GM12878 (cell line): Measurements from ENCODE around the gene SMPDL3A. TPM values are rescaled to one million over a fixed set of nuclear protein-coding genes. Genes with fewer than 3 reads are reported as not detected.

Source experiments
- ATAC-seq: fragments of 200-7000 bp; cut with Tn5 transposase; 3 replicates; pipeline ENCODE4 v1.9.1; 2020; ENCODE audit warnings: mild to moderate bottlenecking, moderate library complexity
- BruUV-seq: library from RNA; stranded (reverse); fragments of 400-500 nt; replicated peaks from 2 replicates; lab custom pipeline; 2021; lab: Mats Ljungman, UMichigan
- CTCF ChIA-PET: fragments of 300-600 bp; sonication (Branson Sonifier 250); formaldehyde crosslinking; extraction: SDS; loops from one replicate; lab custom pipeline; 2021; ENCODE audit warnings: inconsistent platforms; lab: Yijun Ruan, JAX
- POLR2A ChIA-PET: fragments of 350-600 bp; formaldehyde crosslinking; extraction: SDS; loops from one replicate; lab custom pipeline; 2021; ENCODE audit warnings: inconsistent platforms; lab: Charles Lee
- RAD21 ChIA-PET: fragments of 300-600 bp; sonication (Branson Sonifier 250); formaldehyde crosslinking; loops from one replicate; lab custom pipeline; 2023; ENCODE audit warnings: antibody characterized with exemption; ENCODE audit not compliant: unreplicated experiment; lab: Charles Lee
- SMC1A ChIA-PET: fragments of 300-600 bp; sonication (Branson Sonifier 250); formaldehyde crosslinking; loops from one replicate; lab custom pipeline; 2023; ENCODE audit not compliant: unreplicated experiment, uncharacterized antibody; lab: Charles Lee
- DNase-seq: peaks from one replicate; pipeline ENCODE4 v3.0.0-alpha.2; 2011; ENCODE audit warnings: low read depth, low spot score
- FAIRE-seq: peaks from 3 replicates; lab custom pipeline; 2011; peaks lifted over from hg19 to GRCh38; lab: Jason Lieb, UNC
- H2AFZ ChIP-seq: 2 replicates; pipeline ENCODE4 v1.6.0; 2011; ENCODE audit warnings: low read depth, low read length, control low read depth; ENCODE audit not compliant: control insufficient read depth
- H3K27ac ChIP-seq: 2 replicates; pipeline ENCODE4 v1.5.1; 2011; ENCODE audit warnings: control low read depth; ENCODE audit not compliant: control insufficient read depth, insufficient read depth
- H3K27me3 ChIP-seq, 2 experiments: replicated peaks in 1 of 2; 2 replicates each; pipeline versions ENCODE4 v1.6.0 to v1.6.1; 2011; ENCODE audit warnings: low read length in 1 of 2; ENCODE audit not compliant: control insufficient read depth in 2 of 2, insufficient read depth in 2 of 2
- H3K36me3 ChIP-seq, 2 experiments: 2 replicates each; pipeline ENCODE4 v1.5.1; 2011; ENCODE audit warnings: low read length in 1 of 2; ENCODE audit not compliant: control insufficient read depth in 2 of 2, insufficient read depth in 2 of 2
- H3K4me1 ChIP-seq: 2 replicates; pipeline ENCODE4 v1.6.1; 2011; ENCODE audit warnings: mild to moderate bottlenecking, low read length, moderate library complexity, mixed read lengths; ENCODE audit not compliant: control insufficient read depth, insufficient read depth
- H3K4me2 ChIP-seq: 2 replicates; pipeline ENCODE4 v1.6.0; 2011; ENCODE audit warnings: control low read depth; ENCODE audit not compliant: control insufficient read depth, insufficient read depth
- H3K4me3 ChIP-seq: fragments of 200-600 bp; sonication (generic); 2 replicates; pipeline ENCODE4 v1.5.1; 2016
- H3K79me2 ChIP-seq: 2 replicates; pipeline ENCODE4 v1.6.0; 2011; ENCODE audit warnings: low read length; ENCODE audit not compliant: control insufficient read depth, insufficient read depth
- H3K9ac ChIP-seq: 2 replicates; pipeline ENCODE4 v1.8.0; 2011; ENCODE audit warnings: low read length, control low read depth, mixed read lengths; ENCODE audit not compliant: control insufficient read depth, insufficient read depth
- H3K9me3 ChIP-seq: replicated peaks from 3 replicates; pipeline ENCODE4 v1.5.1; 2011; ENCODE audit warnings: mild to moderate bottlenecking, low read length; ENCODE audit not compliant: control insufficient read depth, insufficient read depth
- H4K20me1 ChIP-seq: 2 replicates; pipeline ENCODE4 v1.6.0; 2011; ENCODE audit not compliant: control insufficient read depth, insufficient read depth
- EP300 ChIP-seq, 2 experiments: fragments of 150-350 bp in 1 of 2; IDR thresholded peaks; 2 replicates each; pipeline ENCODE4 v1.6.1; 2011 to 2012; ENCODE audit warnings: low read depth in 2 of 2, low read length in 2 of 2, borderline replicate concordance in 1 of 2, improper control_type of control experiment in 1 of 2, inconsistent platforms in 1 of 2; ENCODE audit not compliant: control insufficient read depth in 1 of 2
- IRF4 ChIP-seq: IDR thresholded peaks from 2 replicates; pipeline ENCODE4 v1.6.1; 2011; ENCODE audit warnings: low read depth, low read length
- NFYB ChIP-seq: IDR thresholded peaks from 2 replicates; pipeline ENCODE4 v1.6.1; 2011; ENCODE audit warnings: low read depth, mild to moderate bottlenecking, low read length, improper control_type of control experiment, moderate library complexity; ENCODE audit not compliant: insufficient read depth
- NR2C1 ChIP-seq: fragments of 450-650 bp; IDR thresholded peaks from 2 replicates; pipeline ENCODE4 v1.6.1; 2017; ENCODE audit warnings: antibody characterized with exemption, mild to moderate bottlenecking, moderate library complexity
- SIX5 ChIP-seq: IDR thresholded peaks from 2 replicates; pipeline ENCODE4 v1.6.1; 2011; ENCODE audit warnings: mild to moderate bottlenecking, low read depth, low read length, moderate library complexity; ENCODE audit not compliant: severe bottlenecking
- SPI1 ChIP-seq: IDR thresholded peaks from 2 replicates; pipeline ENCODE4 v1.6.1; 2011; ENCODE audit warnings: low read depth, mild to moderate bottlenecking, low read length, moderate library complexity, borderline replicate concordance; ENCODE audit not compliant: insufficient read depth
- SUPT20H ChIP-seq: IDR thresholded peaks from 2 replicates; pipeline ENCODE4 v1.6.1; 2011; ENCODE audit warnings: low read depth, mild to moderate bottlenecking, low read length, moderate library complexity, borderline replicate concordance; ENCODE audit not compliant: control insufficient read depth
- WGBS: methylation state at CpG from one replicate; pipeline ENCODE4 v1.1.6; 2016; ENCODE audit warnings: low lambda C conversion rate; ENCODE audit not compliant: insufficient replicate concordance, insufficient coverage; ENCODE audit errors: missing lambda C conversion rate; 5-methylcytosine and 5-hydroxymethylcytosine counted together
- in situ Hi-C: fragments of 300-500 bp; cut with MboI; formaldehyde crosslinking; loops from 9 replicates; pipeline ENCODE4 v1.14.3; 2018; ENCODE audit warnings: mixed read lengths
- intact Hi-C: fragments of 100-400 bp; cut with micrococcal nuclease; formaldehyde crosslinking; loops from one replicate; pipeline ENCODE4 v1.14.2; 2022; ENCODE audit not compliant: unreplicated experiment
- polyA plus RNA-seq, 11 experiments: library from polyadenylated mRNA; depleted of rRNA in 4 of 11; unstranded in 6 of 11; stranded (reverse) in 5 of 11; fragments of >200 nt; fragmentation: Nextera tagmentation in 4 of 11; fragmentation: Illumina TruSeq in 1 of 11; extraction: Ambion mirVana in 4 of 11; extraction: Trizol in 1 of 11; gene quantifications; 1 replicate in 1 of 11; 2 replicates in 10 of 11; pipeline versions ENCODE4 v1.2.1 to v1.2.3, GENCODE V29; 2011 to 2016; ENCODE audit warnings: inconsistent platforms in 2 of 11, missing spikeins in 2 of 11, low read depth in 1 of 11
- total RNA-seq, 4 experiments: library from RNA; depleted of rRNA in 3 of 4; stranded (reverse); fragments of >200 nt in 3 of 4; fragmentation: Illumina TruSeq in 1 of 4; extraction: Trizol in 1 of 4; gene quantifications; 2 replicates each; pipeline versions ENCODE4 v1.2.1 to v1.2.3, GENCODE V29; 2013 to 2021
- TF ChIP-seq, protein P1 (sequence below): fragments of 450-650 bp; IDR thresholded peaks from 2 replicates; pipeline ENCODE4 v1.6.1; 2017; ENCODE audit warnings: mild to moderate bottlenecking, moderate library complexity
- TF ChIP-seq, protein P2 (sequence below): fragments of 450-650 bp; IDR thresholded peaks from 2 replicates; pipeline ENCODE4 v1.6.1; 2017; ENCODE audit warnings: low read depth, mild to moderate bottlenecking, moderate library complexity
- TF ChIP-seq, protein P3 (sequence below): fragments of 450-650 bp; IDR thresholded peaks from 2 replicates; pipeline ENCODE4 v1.6.1; 2016; ENCODE audit warnings: mild to moderate bottlenecking, moderate library complexity, borderline replicate concordance

The SMPDL3A gene
- total and polyA plus RNA-seq, 10 of the 15 experiments (the other 5 are each of a cell fraction or from before 2014, with no cell fraction given) = 0.05 to 0.91 (median 0.09) TPM; not detected in 3

DNA sequence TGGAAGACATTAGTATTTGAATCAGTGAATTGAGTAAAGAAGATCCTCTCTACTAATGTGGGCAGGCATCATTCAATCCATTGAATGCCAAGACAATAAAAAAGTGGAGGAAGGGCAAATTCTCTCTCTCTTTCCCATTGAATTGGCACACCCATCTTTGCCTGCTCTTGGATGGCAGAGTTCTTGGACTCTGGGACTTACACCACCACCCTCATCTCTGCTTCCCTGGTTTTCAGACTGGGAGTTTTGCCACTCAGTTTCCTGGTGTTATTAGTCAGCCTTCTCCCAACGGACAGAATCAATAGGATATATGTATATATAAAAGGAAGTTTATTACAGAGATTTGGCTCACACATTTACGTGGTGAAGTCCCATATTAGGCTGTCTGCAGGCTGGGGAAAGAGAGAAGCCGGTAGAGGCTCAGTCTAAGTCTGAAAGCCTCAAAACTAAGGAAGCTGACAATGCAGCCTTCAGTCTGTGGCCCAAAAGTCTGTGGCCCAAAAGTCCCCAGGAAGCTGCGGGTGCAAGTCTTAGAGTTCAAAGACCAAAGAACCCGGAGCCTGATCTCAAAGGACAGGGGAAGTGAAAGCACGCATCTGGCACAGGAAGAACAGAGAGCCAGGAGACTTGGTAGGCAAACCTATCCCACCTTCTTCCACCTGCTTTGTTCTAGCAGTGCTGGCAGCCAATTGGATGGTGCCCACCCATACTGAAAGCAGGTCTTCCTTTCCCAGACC lies 64.4 kb downstream of the SMPDL3A start:
- intact Hi-C loops = no loop called here
- Histone ChIP-seq H3K4me1 (peaks cover 3% of the 10 kb centered on the region; the same call in 1 of the 2 replicates), H2AFZ (no peak overlapping the region; the same call in 1 of the 2 replicates), H4K20me1 (no peaks in the 10 kb centered on the region), H3K27me3 (no peaks in the 10 kb centered on the region), H3K9ac (no peak overlapping the region), H3K9me3 (no peaks in the 10 kb centered on the region), H3K27ac (peak overlapping the region; percentile 36; the same call in 1 of the 2 replicates), H3K79me2 (no peaks in the 10 kb centered on the region), H3K4me2 (peak overlapping the region; percentile 34; the same call in 1 of the 2 replicates), H3K36me3 (no peaks in the 10 kb centered on the region), H3K4me3 (no peak overlapping the region)
- FAIRE-seq (no peak), ATAC-seq (peak; percentile 95), DNase-seq (peak; percentile 40)
- ChIA-PET CTCF (interaction anchor here (1.0 to 1.6 kb wide), 3 partner anchors 24 to 464 kb away, joined by 3 read pairs; no protein-coding TSS in a partner anchor), SMC1A (interaction anchor here (1.1 to 2.6 kb wide), 3 partner anchors 14 to 361 kb away, joined by 3 to 13 read pairs (median 3); no protein-coding TSS in a partner anchor), RAD21 (interaction anchor here (0.9 kb wide), 1 partner anchor 16 kb away, joined by 4 read pairs; no protein-coding TSS in a partner anchor), POLR2A (no interaction called here)
- 0% methylated on average over 6 of the region's 6 CpGs for WGBS
- in situ Hi-C loops = no loop called here
- no TSS peak for BruUV-seq
- TF ChIP-seq EP300 (IDR thresholded peaks at IDR 0.05; ENCODE audit: borderline replicate concordance in 1 of 2, control insufficient read depth in 1 of 2, low read depth in 2 of 2, low read length in 2 of 2) = peak in 1 of 2 experiments; percentile 71; a peak in 2 of 4 replicates
- TF ChIP-seq, protein P1, sequence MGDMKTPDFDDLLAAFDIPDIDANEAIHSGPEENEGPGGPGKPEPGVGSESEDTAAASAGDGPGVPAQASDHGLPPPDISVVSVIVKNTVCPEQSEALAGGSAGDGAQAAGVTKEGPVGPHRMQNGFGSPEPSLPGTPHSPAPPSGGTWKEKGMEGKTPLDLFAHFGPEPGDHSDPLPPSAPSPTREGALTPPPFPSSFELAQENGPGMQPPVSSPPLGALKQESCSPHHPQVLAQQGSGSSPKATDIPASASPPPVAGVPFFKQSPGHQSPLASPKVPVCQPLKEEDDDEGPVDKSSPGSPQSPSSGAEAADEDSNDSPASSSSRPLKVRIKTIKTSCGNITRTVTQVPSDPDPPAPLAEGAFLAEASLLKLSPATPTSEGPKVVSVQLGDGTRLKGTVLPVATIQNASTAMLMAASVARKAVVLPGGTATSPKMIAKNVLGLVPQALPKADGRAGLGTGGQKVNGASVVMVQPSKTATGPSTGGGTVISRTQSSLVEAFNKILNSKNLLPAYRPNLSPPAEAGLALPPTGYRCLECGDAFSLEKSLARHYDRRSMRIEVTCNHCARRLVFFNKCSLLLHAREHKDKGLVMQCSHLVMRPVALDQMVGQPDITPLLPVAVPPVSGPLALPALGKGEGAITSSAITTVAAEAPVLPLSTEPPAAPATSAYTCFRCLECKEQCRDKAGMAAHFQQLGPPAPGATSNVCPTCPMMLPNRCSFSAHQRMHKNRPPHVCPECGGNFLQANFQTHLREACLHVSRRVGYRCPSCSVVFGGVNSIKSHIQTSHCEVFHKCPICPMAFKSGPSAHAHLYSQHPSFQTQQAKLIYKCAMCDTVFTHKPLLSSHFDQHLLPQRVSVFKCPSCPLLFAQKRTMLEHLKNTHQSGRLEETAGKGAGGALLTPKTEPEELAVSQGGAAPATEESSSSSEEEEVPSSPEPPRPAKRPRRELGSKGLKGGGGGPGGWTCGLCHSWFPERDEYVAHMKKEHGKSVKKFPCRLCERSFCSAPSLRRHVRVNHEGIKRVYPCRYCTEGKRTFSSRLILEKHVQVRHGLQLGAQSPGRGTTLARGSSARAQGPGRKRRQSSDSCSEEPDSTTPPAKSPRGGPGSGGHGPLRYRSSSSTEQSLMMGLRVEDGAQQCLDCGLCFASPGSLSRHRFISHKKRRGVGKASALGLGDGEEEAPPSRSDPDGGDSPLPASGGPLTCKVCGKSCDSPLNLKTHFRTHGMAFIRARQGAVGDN = no peak
- TF ChIP-seq SIX5 = no peak
- TF ChIP-seq, protein P2, sequence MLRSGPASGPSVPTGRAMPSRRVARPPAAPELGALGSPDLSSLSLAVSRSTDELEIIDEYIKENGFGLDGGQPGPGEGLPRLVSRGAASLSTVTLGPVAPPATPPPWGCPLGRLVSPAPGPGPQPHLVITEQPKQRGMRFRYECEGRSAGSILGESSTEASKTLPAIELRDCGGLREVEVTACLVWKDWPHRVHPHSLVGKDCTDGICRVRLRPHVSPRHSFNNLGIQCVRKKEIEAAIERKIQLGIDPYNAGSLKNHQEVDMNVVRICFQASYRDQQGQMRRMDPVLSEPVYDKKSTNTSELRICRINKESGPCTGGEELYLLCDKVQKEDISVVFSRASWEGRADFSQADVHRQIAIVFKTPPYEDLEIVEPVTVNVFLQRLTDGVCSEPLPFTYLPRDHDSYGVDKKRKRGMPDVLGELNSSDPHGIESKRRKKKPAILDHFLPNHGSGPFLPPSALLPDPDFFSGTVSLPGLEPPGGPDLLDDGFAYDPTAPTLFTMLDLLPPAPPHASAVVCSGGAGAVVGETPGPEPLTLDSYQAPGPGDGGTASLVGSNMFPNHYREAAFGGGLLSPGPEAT = peak; percentile 70
- TF ChIP-seq SPI1 = peak; percentile 90
- TF ChIP-seq IRF4 = 0 out of 2 replicates have a peak, but pooled peaks have one; percentile 53
- TF ChIP-seq SUPT20H = no peak
- peak; percentile 70 for TF ChIP-seq NR2C1
- TF ChIP-seq, protein P3, sequence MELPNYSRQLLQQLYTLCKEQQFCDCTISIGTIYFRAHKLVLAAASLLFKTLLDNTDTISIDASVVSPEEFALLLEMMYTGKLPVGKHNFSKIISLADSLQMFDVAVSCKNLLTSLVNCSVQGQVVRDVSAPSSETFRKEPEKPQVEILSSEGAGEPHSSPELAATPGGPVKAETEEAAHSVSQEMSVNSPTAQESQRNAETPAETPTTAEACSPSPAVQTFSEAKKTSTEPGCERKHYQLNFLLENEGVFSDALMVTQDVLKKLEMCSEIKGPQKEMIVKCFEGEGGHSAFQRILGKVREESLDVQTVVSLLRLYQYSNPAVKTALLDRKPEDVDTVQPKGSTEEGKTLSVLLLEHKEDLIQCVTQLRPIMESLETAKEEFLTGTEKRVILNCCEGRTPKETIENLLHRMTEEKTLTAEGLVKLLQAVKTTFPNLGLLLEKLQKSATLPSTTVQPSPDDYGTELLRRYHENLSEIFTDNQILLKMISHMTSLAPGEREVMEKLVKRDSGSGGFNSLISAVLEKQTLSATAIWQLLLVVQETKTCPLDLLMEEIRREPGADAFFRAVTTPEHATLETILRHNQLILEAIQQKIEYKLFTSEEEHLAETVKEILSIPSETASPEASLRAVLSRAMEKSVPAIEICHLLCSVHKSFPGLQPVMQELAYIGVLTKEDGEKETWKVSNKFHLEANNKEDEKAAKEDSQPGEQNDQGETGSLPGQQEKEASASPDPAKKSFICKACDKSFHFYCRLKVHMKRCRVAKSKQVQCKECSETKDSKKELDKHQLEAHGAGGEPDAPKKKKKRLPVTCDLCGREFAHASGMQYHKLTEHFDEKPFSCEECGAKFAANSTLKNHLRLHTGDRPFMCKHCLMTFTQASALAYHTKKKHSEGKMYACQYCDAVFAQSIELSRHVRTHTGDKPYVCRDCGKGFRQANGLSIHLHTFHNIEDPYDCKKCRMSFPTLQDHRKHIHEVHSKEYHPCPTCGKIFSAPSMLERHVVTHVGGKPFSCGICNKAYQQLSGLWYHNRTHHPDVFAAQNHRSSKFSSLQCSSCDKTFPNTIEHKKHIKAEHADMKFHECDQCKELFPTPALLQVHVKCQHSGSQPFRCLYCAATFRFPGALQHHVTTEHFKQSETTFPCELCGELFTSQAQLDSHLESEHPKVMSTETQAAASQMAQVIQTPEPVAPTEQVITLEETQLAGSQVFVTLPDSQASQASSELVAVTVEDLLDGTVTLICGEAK = no peak
- TF ChIP-seq NFYB = 0 out of 2 replicates have a peak, but pooled peaks have one; percentile 29
